CD4-positive, alpha-beta T cell treated with Interleukin-21 for 1 hour (primary cell): Measurements from ENCODE around the gene PXMP4.

Experiments used
- DNase-seq: peaks from one replicate; pipeline ENCODE4 v3.0.0-alpha.2; 2020

Gene PXMP4

GRCh38 chr20:33681288-33681687 lies 38.8 kb downstream of the PXMP4 start:
- DNase-seq, result no peak

DNA sequence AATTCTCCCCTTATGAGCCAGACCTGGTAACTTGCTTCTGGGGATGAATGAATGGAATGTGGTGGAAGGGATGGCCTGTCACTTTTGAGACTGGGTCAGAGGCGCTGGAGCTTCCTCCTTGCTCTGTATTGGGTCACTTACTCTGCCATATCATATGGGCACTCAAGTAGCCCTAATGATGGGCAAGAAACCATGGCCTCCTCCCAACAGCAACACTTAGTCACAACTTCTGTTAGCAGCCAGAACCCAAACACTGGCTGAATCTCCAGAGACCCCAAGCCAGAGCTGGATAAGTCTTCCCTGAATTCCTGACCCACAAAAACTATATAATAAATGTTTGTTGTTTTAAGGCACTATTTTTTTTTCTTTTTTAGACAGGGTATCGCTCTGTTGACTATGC lies 39.4 kb downstream of the PXMP4 start:
- no peak for DNase-seq

GRCh38 chr20:33679758-33680485 lies 40.2 kb downstream of the PXMP4 start:
- DNase-seq, result peak; percentile 69

DNA sequence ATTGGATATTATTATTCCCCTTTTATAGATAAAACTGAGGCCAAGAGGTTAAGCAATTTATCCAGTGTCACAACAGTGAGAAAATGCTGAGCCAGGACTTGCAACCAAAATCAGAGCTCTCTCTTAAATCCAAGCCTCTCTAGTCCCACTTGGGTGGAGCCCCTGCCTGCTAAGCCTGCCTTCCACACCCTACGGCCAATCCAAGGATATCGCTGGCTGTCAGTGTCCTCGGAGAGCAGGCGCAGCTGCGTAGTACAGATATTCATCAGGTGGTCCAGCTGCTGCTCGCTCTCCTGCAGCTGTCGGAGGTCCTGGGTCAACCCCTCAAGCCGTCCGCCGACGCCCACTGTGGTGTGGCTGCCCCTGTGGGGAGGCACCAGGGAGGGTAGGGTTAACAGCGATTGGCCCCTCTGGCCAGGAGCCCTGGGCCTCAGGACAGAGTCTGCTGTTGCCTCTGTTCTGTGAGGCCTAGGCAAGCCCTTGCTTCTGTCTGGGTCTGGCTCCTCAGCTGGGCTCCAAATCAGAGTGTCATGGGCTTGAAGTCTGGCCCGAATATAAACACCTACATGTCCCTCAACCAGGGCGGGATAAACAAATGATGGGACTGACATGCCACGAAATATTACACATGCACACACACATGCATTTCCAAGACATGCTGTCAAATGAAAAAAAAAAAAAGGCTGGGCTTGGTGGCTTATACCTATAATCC lies 42.0 kb downstream of the PXMP4 start:
- no peak for DNase-seq

DNA sequence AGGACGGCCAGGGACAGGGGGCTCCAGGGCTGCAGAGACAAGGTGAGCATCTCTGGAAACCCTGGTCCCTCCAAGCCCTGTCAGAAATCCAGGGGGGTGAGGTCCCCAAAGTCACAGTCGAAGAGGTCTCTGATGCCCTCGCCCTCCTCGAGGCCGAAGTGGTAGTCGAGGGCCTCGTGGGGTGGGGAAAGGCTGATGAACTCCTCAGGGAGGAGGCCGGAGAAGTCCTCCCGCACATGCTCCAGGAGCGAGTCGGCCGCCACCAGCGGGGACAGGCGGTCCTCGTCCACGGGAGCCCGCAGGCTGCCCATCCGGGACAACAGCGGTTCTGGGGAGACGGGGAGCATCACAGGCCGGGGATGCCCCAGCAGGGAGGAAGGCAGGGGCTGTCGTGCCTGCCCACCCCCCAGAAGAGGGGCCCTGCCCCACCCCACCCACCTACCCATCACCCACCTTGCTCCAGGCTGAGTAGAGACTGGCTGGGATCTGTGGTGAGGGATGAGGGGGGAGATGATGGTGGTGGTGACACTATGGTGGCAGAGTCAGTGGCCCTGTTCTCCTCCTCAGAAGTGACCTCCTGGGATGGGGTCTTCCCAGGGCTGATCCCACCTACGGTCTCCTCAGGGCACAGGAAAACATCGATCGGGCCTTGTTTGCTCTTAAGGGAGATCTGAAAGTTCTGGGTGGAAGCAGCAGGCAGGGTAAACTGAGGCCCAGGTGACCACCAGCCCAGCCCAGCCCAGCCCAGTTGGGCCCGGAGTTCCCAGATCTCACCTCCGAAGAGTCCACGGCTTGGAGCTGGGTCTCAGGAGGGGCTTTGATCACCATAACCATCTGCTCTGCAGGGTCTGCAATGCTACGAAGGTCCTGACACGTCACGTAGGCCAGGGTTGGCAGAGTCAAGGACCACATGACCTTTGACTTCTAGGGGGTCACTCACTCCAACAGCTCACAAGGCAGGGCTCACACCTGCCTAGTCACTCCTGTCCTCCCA lies 43.2 kb downstream of the PXMP4 start:
- DNase-seq, result no peak

GRCh38 chr20:33676121-33676520 lies 44.0 kb downstream of the PXMP4 start:
- DNase-seq, result no peak

DNA sequence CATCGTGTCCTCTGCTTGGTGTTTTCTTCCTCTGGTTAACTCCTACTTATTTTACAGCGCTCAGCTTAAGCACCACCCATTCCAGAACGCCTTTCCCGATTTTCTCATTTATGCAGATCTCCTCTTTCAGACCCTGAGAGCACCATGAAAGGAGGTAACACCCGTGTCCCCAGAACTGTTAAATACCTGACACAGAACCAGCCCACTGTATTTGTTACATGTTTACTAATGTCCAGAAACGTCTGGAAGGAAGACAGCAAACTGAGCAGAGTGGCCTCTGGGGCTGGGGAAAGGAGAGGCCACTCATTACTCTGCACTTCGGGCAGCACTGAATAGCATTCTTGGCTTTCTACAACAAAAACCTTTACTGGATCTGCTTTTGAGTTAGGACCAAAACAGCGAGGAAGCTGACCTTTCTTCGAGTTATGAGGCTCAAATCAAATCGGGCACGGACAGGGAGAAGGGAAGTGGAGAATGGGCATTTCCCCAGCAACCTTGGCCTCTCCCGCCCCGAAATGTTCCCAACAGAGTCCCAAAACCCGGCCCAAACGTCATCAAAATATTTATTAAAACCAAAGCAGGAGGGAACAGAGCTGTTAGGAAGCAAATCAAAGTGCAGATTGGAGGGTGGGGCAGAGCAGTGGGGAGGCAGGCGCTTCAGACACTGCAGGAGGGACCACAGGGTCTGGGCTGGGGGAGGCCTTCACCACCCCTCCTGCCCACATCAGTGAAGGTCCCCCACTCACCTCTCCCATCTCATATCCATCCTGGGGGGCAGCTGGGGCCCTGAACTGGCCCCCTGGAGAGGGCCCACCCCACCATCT lies 44.8 kb downstream of the PXMP4 start:
- DNase-seq, result no peak

- peak; percentile 70 for DNase-seq
These were observed 45.6 kb downstream of the PXMP4 start, which contains the start of gene NECAB3 for GRCh38 chr20:33674294-33675135. Gene NECAB3 (minus strand): TSS chr20:33674428. CDS start chr20:33674352, 76 bp downstream.

DNA sequence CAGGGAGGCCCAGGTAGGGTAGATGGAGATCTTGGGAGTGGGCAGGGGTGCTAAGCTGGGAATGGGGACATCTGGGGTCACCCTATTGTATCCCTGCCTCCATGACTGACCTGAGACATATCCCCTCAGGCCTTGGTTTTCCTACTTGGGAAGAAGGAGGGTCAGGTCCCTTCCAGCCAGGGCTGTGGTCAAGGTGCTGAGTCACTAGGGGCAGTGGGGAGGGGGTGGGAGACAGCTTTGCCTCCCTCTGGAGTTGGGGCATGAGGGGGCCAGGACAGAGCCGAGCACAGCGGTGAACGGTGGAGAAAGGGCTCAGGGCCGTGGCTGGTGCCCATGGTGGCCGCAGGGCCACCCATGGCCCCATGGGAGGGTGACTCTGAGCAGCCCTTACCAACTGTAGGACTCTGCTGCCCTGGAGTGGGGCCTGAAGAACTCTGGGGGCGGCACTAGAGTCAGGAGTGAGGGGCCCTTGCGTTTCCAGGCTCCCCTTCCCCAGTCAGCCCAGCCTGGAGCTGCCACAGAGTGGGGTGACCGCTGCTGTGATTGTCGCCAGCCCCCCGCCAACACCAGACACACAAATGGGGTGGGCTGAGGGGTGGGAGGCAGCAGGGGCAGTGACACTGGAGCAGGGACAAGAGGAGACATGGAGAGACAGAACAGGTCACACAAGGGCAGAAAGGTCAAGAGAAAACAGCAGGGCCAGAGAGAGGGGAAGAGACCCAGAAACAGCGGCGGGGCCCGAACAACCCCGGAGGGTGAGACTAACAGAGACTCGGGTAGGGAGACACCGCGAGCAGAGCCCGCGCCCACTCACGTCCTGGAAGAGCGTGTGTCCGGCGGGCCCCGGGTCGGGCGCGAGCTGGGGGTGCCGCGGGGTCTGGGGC lies 46.5 kb downstream of the PXMP4 start:
- no peak for DNase-seq

DNA sequence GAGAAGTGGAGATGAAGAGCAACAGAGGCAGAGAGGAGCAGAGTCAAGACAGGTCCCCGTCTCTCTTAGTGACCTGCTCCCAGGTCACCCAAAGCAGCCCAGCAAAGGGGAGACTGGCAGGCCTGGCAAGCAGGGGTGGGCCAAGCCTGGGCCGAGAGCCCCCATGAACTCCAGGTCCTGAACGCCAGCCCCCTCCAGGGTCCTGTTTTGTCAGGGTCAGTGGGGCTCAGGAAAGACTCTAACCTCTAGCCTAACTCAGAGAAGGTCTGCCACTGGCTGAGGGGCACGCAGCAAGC lies 47.0 kb downstream of the PXMP4 start:
- no peak for DNase-seq

GRCh38 chr20:33672426-33673113 lies 47.5 kb downstream of the PXMP4 start:
- no peak for DNase-seq

- no peak for DNase-seq
These were observed 48.4 kb downstream of the PXMP4 start for GRCh38 chr20:33671573-33672288.

- DNase-seq, result no peak
These were observed 49.2 kb downstream of the PXMP4 start for GRCh38 chr20:33670715-33671499.

GRCh38 chr20:33669873-33670640 lies 50.1 kb downstream of the PXMP4 start:
- DNase-seq, result no peak

DNA sequence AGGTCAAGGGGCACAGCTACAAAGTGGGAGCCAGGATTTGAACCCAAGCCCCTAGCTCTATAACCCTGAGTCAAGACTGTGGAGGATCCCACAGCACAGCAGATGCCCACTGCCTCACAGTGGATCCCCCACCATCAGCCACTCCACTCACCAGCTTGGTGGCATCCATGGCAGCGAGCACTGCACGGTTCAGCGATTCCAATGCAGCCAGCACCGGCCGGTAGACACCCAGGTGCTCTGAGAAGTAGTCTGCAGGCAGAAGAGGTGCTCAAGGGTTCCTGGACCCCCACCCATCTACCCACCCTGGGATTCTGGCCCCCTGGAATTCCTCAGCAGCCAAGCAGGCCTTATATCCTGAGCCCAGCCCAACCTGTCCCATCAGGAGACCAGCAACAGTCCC lies 50.9 kb downstream of the PXMP4 start:
- no peak for DNase-seq

- no peak for DNase-seq
These were observed 51.5 kb downstream of the PXMP4 start for GRCh38 chr20:33668466-33669155.
